ENCODE results near the gene LDLRAD4.

Gene LDLRAD4

GRCh38 chr18:13614641-13615288, 396.2 kb downstream of the LDLRAD4 start:
- no peak for DNase-seq (ENCODE audit: low read depth in 2 of 2)

- DNase-seq (ENCODE audit: low read depth in 2 of 2), result no peak
Measured at GRCh38 chr18:13615432-13615861, 396.9 kb downstream of the LDLRAD4 start.

- no peak for DNase-seq (ENCODE audit: low read depth in 2 of 2)
Measured at GRCh38 chr18:13616041-13616440, 397.5 kb downstream of the LDLRAD4 start.

- DNase-seq (ENCODE audit: low read depth in 2 of 2), result no peak
Measured at GRCh38 chr18:13616525-13617035, 398.0 kb downstream of the LDLRAD4 start.

- DNase-seq (ENCODE audit: low read depth in 2 of 2), result no peak
Measured at GRCh38 chr18:13617826-13618515, 399.4 kb downstream of the LDLRAD4 start.

GRCh38 chr18:13618760-13619438, 400.3 kb downstream of the LDLRAD4 start:
- no peak for DNase-seq (ENCODE audit: low read depth in 2 of 2)

GRCh38 chr18:13619505-13620205, 401.1 kb downstream of the LDLRAD4 start:
- DNase-seq (ENCODE audit: low read depth in 2 of 2), result no peak

- DNase-seq (ENCODE audit: low read depth in 2 of 2), result no peak
Measured at GRCh38 chr18:13620206-13620672, 401.7 kb downstream of the LDLRAD4 start.

GRCh38 chr18:13620818-13621445, 402.4 kb downstream of the LDLRAD4 start:
- DNase-seq (ENCODE audit: low read depth in 2 of 2), result no peak

- no peak for DNase-seq (ENCODE audit: low read depth in 2 of 2)
Measured at GRCh38 chr18:13621446-13621849, 402.9 kb downstream of the LDLRAD4 start.

- no peak for DNase-seq (ENCODE audit: low read depth in 2 of 2)
Measured at GRCh38 chr18:13621886-13622619, 403.5 kb downstream of the LDLRAD4 start.

- no peak for DNase-seq (ENCODE audit: low read depth in 2 of 2)
Measured at GRCh38 chr18:13622751-13623150, 404.2 kb downstream of the LDLRAD4 start.

GRCh38 chr18:13623348-13623747, 404.8 kb downstream of the LDLRAD4 start:
- no peak for DNase-seq (ENCODE audit: low read depth in 2 of 2)

GRCh38 chr18:13623871-13624270, 405.3 kb downstream of the LDLRAD4 start:
- no peak for DNase-seq (ENCODE audit: low read depth in 2 of 2)

GRCh38 chr18:13624563-13625237, 406.1 kb downstream of the LDLRAD4 start:
- DNase-seq (ENCODE audit: low read depth in 2 of 2), result no peak

GRCh38 chr18:13625355-13625754, 406.8 kb downstream of the LDLRAD4 start:
- DNase-seq (ENCODE audit: low read depth in 2 of 2), result no peak

GRCh38 chr18:13625843-13626543, 407.4 kb downstream of the LDLRAD4 start:
- no peak for DNase-seq (ENCODE audit: low read depth in 2 of 2)

GRCh38 chr18:13626544-13626908, 408.0 kb downstream of the LDLRAD4 start:
- DNase-seq (ENCODE audit: low read depth in 2 of 2), result no peak

- no peak for DNase-seq (ENCODE audit: low read depth in 2 of 2)
Measured at GRCh38 chr18:13627639-13628038, 409.1 kb downstream of the LDLRAD4 start.

GRCh38 chr18:13628211-13628610, 409.7 kb downstream of the LDLRAD4 start:
- no peak for DNase-seq (ENCODE audit: low read depth in 2 of 2)

Measured in activated CD4-positive, alpha-beta T cell treated with anti-CD3 and anti-CD28 coated beads for 24 hours (primary cell).